H9 (cell line): ENCODE measurements around the gene TMEM222. TPM values are rescaled to one million over a fixed set of nuclear protein-coding genes. Genes with fewer than 3 reads are reported as not detected.

ENCODE experiments used
- DNase-seq: peaks from one replicate; pipeline ENCODE4 v3.0.0-alpha.2; 2017
- H2AFZ ChIP-seq: one replicate; pipeline ENCODE4 v1.6.1; 2013; ENCODE audit warnings: mild to moderate bottlenecking, low read length, control low read depth, moderate library complexity
- H2AK5ac ChIP-seq: 2 replicates; pipeline ENCODE4 v1.6.1; 2013; ENCODE audit warnings: low read length, control low read depth, mixed read lengths; ENCODE audit not compliant: insufficient read length
- H2BK120ac ChIP-seq: one replicate; pipeline ENCODE4 v1.6.1; 2013; ENCODE audit warnings: low read depth, mild to moderate bottlenecking, low read length, control low read depth, inconsistent platforms; ENCODE audit not compliant: poor library complexity, severe bottlenecking
- H2BK12ac ChIP-seq: 2 replicates; pipeline ENCODE4 v1.6.1; 2013; ENCODE audit warnings: low read length, control low read depth, mixed read lengths, low read depth; ENCODE audit not compliant: insufficient read length
- H2BK15ac ChIP-seq: 2 replicates; pipeline ENCODE4 v1.6.1; 2013; ENCODE audit warnings: low read depth, low read length, control low read depth
- H2BK20ac ChIP-seq: one replicate; pipeline ENCODE4 v1.6.1; 2013; ENCODE audit warnings: low read depth, mild to moderate bottlenecking, low read length, control low read depth, inconsistent platforms; ENCODE audit not compliant: poor library complexity, severe bottlenecking
- H2BK5ac ChIP-seq: 2 replicates; pipeline ENCODE4 v1.6.1; 2013; ENCODE audit warnings: low read length, control low read depth, mixed read lengths; ENCODE audit not compliant: insufficient read length
- H3K14ac ChIP-seq: 2 replicates; pipeline ENCODE4 v1.6.1; 2013; ENCODE audit warnings: low read length, control low read depth; ENCODE audit not compliant: insufficient read depth
- H3K18ac ChIP-seq: 2 replicates; pipeline ENCODE4 v1.6.1; 2013; ENCODE audit warnings: low read depth, mild to moderate bottlenecking, mixed read lengths, low read length, control low read depth; ENCODE audit not compliant: insufficient read length
- H3K23ac ChIP-seq: 2 replicates; pipeline ENCODE4 v1.6.1; 2013; ENCODE audit warnings: low read length, control low read depth, mixed read lengths, low read depth; ENCODE audit not compliant: insufficient read length
- H3K23me2 ChIP-seq: 2 replicates; pipeline ENCODE4 v1.6.1; 2013; ENCODE audit warnings: low read depth, mild to moderate bottlenecking, mixed read lengths, low read length, control low read depth; ENCODE audit not compliant: insufficient read length, poor library complexity, severe bottlenecking
- H3K27ac ChIP-seq: 2 replicates; pipeline ENCODE4 v1.5.1; 2013; ENCODE audit warnings: low read length, control low read depth, mixed read lengths, low read depth; ENCODE audit not compliant: insufficient read length
- H3K27me3 ChIP-seq: 2 replicates; pipeline ENCODE4 v1.6.1; 2013; ENCODE audit warnings: low read length, control low read depth, inconsistent platforms; ENCODE audit not compliant: insufficient read depth
- H3K4ac ChIP-seq: 2 replicates; pipeline ENCODE4 v1.6.1; 2013; ENCODE audit warnings: low read depth, mild to moderate bottlenecking, control low read depth, inconsistent platforms, low read length, moderate library complexity
- H3K4me1 ChIP-seq: 2 replicates; pipeline ENCODE4 v1.6.1; 2013; ENCODE audit warnings: low read length, control low read depth, inconsistent platforms; ENCODE audit not compliant: insufficient read depth
- H3K4me2 ChIP-seq: 2 replicates; pipeline ENCODE4 v1.6.1; 2013; ENCODE audit warnings: low read length, control low read depth, mixed read lengths; ENCODE audit not compliant: insufficient read length, insufficient read depth
- H3K56ac ChIP-seq: 2 replicates; pipeline ENCODE4 v1.6.1; 2013; ENCODE audit warnings: low read depth, mild to moderate bottlenecking, mixed read lengths, low read length, control low read depth; ENCODE audit not compliant: insufficient read length
- H3K79me1 ChIP-seq: 2 replicates; pipeline ENCODE4 v1.6.1; 2013; ENCODE audit warnings: low read depth, mild to moderate bottlenecking, moderate library complexity, low read length, control low read depth, inconsistent platforms; ENCODE audit not compliant: insufficient read depth, poor library complexity, severe bottlenecking
- H3K79me2 ChIP-seq: 2 replicates; pipeline ENCODE4 v1.6.1; 2013; ENCODE audit warnings: low read length, control low read depth, inconsistent platforms; ENCODE audit not compliant: insufficient read depth
- H3K9ac ChIP-seq: 2 replicates; pipeline ENCODE4 v1.6.1; 2013; ENCODE audit warnings: low read length, control low read depth, mixed read lengths; ENCODE audit not compliant: insufficient read length; ENCODE audit errors: extremely low read depth
- H3K9me3 ChIP-seq: one replicate; pipeline ENCODE4 v1.6.1; 2013; ENCODE audit warnings: low read depth, low read length, inconsistent platforms; ENCODE audit not compliant: control insufficient read depth
- H3T11ph ChIP-seq: one replicate; pipeline ENCODE4 v1.6.1; 2013; ENCODE audit warnings: mild to moderate bottlenecking, low read length, control low read depth, inconsistent platforms
- H4K20me1 ChIP-seq: one replicate; pipeline ENCODE4 v1.6.1; 2013; ENCODE audit not compliant: control insufficient read depth, insufficient read length, insufficient read depth
- H4K5ac ChIP-seq: 2 replicates; pipeline ENCODE4 v1.6.1; 2013; ENCODE audit warnings: low read depth, mild to moderate bottlenecking, mixed read lengths, low read length, control low read depth; ENCODE audit not compliant: insufficient read length
- H4K8ac ChIP-seq: replicated peaks from 2 replicates; pipeline ENCODE4 v1.6.1; 2013; ENCODE audit warnings: low read length, control low read depth, mixed read lengths, low read depth; ENCODE audit not compliant: insufficient read length
- H4K91ac ChIP-seq: 2 replicates; pipeline ENCODE4 v1.6.1; 2013; ENCODE audit warnings: low read depth, mild to moderate bottlenecking, moderate library complexity, mixed read lengths, low read length, control low read depth; ENCODE audit not compliant: insufficient read length
- H3K27ac Mint-ChIP-seq, 3 experiments: 2 replicates in 2 of 3; 3 replicates in 1 of 3; pipeline ENCODE4 v1.8.0; 2020 to 2021; ENCODE audit warnings: mixed read lengths in 3 of 3, mild to moderate bottlenecking in 1 of 3, moderate library complexity in 1 of 3
- H3K27me3 Mint-ChIP-seq: 2 replicates; pipeline ENCODE4 v1.8.0; 2021; ENCODE audit warnings: low read depth, mild to moderate bottlenecking, moderate library complexity, mixed read lengths
- H3K36me3 Mint-ChIP-seq, 3 experiments: 2 replicates in 2 of 3; 3 replicates in 1 of 3; pipeline ENCODE4 v1.8.0; 2020 to 2021; ENCODE audit warnings: low read depth in 3 of 3, mixed read lengths in 3 of 3; ENCODE audit not compliant: insufficient read depth in 1 of 3
- H3K4me1 Mint-ChIP-seq, 2 experiments: 2 replicates each; pipeline ENCODE4 v1.8.0; 2020; ENCODE audit warnings: mixed read lengths in 2 of 2
- H3K4me3 Mint-ChIP-seq, 2 experiments: 2 replicates in 1 of 2; 3 replicates in 1 of 2; pipeline ENCODE4 v1.8.0; 2020 to 2021; ENCODE audit warnings: mild to moderate bottlenecking in 2 of 2, mixed read lengths in 2 of 2, moderate library complexity in 1 of 2
- H3K9me3 Mint-ChIP-seq, 2 experiments: 2 replicates in 1 of 2; 3 replicates in 1 of 2; pipeline ENCODE4 v1.8.0; 2020; ENCODE audit warnings: mild to moderate bottlenecking in 2 of 2, mixed read lengths in 2 of 2, moderate library complexity in 1 of 2
- CTCF ChIP-seq: fragments of 200-600 bp; sonication (generic); conservative IDR thresholded peaks from 3 replicates; pipeline ENCODE4 v1.8.0; 2021; ENCODE audit warnings: antibody characterized with exemption, mild to moderate bottlenecking
- WGBS: extraction: QIAGEN DNeasy Blood & Tissue Kit; methylation state at CpG from one replicate; pipeline ENCODE4 v1.1.7; 2013; ENCODE audit warnings: missing lambda C conversion rate, low lambda C conversion rate, mixed read lengths; ENCODE audit not compliant: insufficient read length; ENCODE audit errors: extremely low coverage; 5-methylcytosine and 5-hydroxymethylcytosine counted together
- total RNA-seq: library from RNA; stranded (reverse); gene quantifications from 2 replicates; pipeline ENCODE4 v1.2.1, GENCODE V29; 2021

The TMEM222 gene
- total RNA-seq, 1 experiment from 2014 or later = 36.8 TPM

DNA sequence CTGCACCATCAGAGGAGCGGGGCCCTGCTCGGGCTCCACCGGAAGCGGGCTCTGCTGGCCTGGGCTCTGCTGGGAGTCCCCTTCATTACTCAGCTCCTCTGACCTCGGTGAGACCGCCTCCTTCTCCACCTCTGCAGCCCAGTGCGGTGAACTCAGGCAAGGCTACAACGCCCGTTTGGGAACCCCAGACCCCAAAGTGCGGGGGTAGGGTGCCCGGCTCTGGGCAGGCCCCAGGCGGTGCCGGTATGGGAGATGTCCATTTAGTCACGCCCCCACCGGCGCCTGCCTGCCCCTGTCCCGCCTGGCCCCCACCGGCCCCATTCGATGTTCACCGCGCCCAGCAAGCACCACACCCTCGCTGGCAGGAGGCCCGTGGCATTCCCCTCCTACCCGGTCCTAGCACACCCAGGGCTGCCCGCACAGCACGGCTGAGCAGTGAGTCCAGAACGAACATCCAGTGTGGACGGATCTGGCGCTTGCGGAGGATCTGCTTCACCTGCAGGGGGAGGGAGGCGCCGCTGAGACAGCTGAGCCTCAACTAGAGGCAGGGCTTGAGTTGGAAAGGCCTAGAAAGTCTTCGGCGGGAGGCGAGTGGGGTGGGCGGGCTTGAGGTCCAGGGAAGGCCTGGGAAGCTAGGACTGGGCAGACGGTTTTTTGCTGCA, 34.8 kb downstream of the TMEM222 start:
- H3K9me3 ChIP-seq = no peaks in the 10 kb centered on the region
- H2AFZ ChIP-seq = no peak overlapping the region
- no peaks in the 10 kb centered on the region for H3K79me2 ChIP-seq
- H2BK20ac ChIP-seq = no peak overlapping the region
- H3K4ac ChIP-seq = no peak overlapping the region
- H4K20me1 ChIP-seq = peaks cover 4% of the 10 kb centered on the region
- H3K27ac ChIP-seq = no peak overlapping the region
- H4K5ac ChIP-seq = no peak overlapping the region
- DNase-seq = peak; percentile 71
- no peak overlapping the region for H3K9ac ChIP-seq
- H3K9me3 Mint-ChIP-seq = no peaks in the 10 kb centered on the region; a peak in 1 of 5 replicates
- H2BK12ac ChIP-seq = no peak overlapping the region
- no peak overlapping the region for H4K8ac ChIP-seq
- peaks cover 54% of the 10 kb centered on the region for H3K27me3 Mint-ChIP-seq
- no peak overlapping the region for H2BK15ac ChIP-seq
- H3K27ac Mint-ChIP-seq = no peak overlapping the region
- no peak overlapping the region for H3K23ac ChIP-seq
- H3T11ph ChIP-seq = no peak overlapping the region
- peak overlapping the region; percentile 23 for H3K4me2 ChIP-seq
- peaks cover 0 to 13% (median 3%) of the 10 kb centered on the region in 3 experiments; a peak in 4 of 7 replicates for H3K36me3 Mint-ChIP-seq
- no peak overlapping the region for H2BK5ac ChIP-seq
- H4K91ac ChIP-seq = no peak overlapping the region
- H3K79me1 ChIP-seq = no peaks in the 10 kb centered on the region
- TF ChIP-seq CTCF = no peak; the same call in 2 of the 3 replicates
- no peak overlapping the region for H2BK120ac ChIP-seq
- H3K4me1 ChIP-seq = peaks cover 3% of the 10 kb centered on the region; the same call in 1 of the 2 replicates
- no peak overlapping the region for H2AK5ac ChIP-seq
- no peak overlapping the region for H3K18ac ChIP-seq
- WGBS = no CpG with 5 or more reads among the region's 37 CpGs
- peak overlapping the region in 1 of 2 experiments; percentile 23; a peak in 2 of 5 replicates for H3K4me3 Mint-ChIP-seq
- H3K27me3 ChIP-seq = peaks cover 18% of the 10 kb centered on the region; the same call in 1 of the 2 replicates
- H3K4me1 Mint-ChIP-seq = peaks cover 13 to 30% of the 10 kb centered on the region in 2 experiments
- no peak overlapping the region for H3K14ac ChIP-seq
- H3K23me2 ChIP-seq = peaks cover 13% of the 10 kb centered on the region
- H3K56ac ChIP-seq = no peak overlapping the region
